Measurements from ENCODE around the gene MEPCE. TPM values are rescaled to one million over a fixed set of nuclear protein-coding genes. Genes with fewer than 3 reads are reported as not detected.

Gene MEPCE
- total RNA-seq = 36.4 and 56.1 TPM in 2 replicates

GRCh38 chr7:100429637-100430492, at the start of gene MEPCE:
Gene MEPCE (plus strand): TSS chr7:100429831. CDS start chr7:100430019, 188 bp downstream.

GRCh38 chr7:100428199-100428966, 1.2 kb upstream of the MEPCE start, which contains the start of gene ZCWPW1:
Gene ZCWPW1 (minus strand): TSS chr7:100428703. CDS start chr7:100420649, 8,054 bp downstream.

GRCh38 chr7:100464210-100464660, 34.6 kb downstream of the MEPCE start, which contains the start of gene SPACDR:
Gene SPACDR (minus strand): TSS chr7:100464260. CDS start chr7:100464025, 235 bp downstream.

GRCh38 chr7:100478958-100479660, 49.5 kb downstream of the MEPCE start, which contains the start of gene TSC22D4:
Gene TSC22D4 (minus strand): TSS chr7:100479214. CDS start chr7:100478038, 1,176 bp downstream.

Other genes starting within 250 kb of the MEPCE start
- not detected in 2 replicates for gene PVRIG, start 209.9 kb upstream of the MEPCE start, total RNA-seq
- gene SPDYE3, start 122.1 kb upstream of the MEPCE start, total RNA-seq = not detected in 2 replicates
- gene PILRB, start 71.7 kb upstream of the MEPCE start, total RNA-seq = 7.7 and 11.5 TPM in 2 replicates
- gene PILRA, start 56.3 kb upstream of the MEPCE start, total RNA-seq = under 0.01 and 0.39 TPM in 2 replicates
- 0.59 and 1.5 TPM in 2 replicates for gene ZCWPW1, start 1.1 kb upstream of the MEPCE start, total RNA-seq
- gene PPP1R35, start 6.7 kb downstream of the MEPCE start, total RNA-seq = 10.7 and 19.2 TPM in 2 replicates
- gene SPACDR, start 34.4 kb downstream of the MEPCE start, total RNA-seq = 0.37 and 0.78 TPM in 2 replicates
- 27.9 and 45.0 TPM in 2 replicates for gene TSC22D4, start 49.4 kb downstream of the MEPCE start, total RNA-seq
- 1.5 and 2.0 TPM in 2 replicates for gene NYAP1, start 54.1 kb downstream of the MEPCE start, total RNA-seq
- 8.8 and 19.4 TPM in 2 replicates for gene AGFG2, start 109.4 kb downstream of the MEPCE start, total RNA-seq
- 0.20 TPM in 1 of 2 replicates, not detected in the other for gene SAP25, start 144.1 kb downstream of the MEPCE start, total RNA-seq
- 8.5 and 11.9 TPM in 2 replicates for gene LRCH4, start 156.3 kb downstream of the MEPCE start, total RNA-seq
- 0.37 and 0.59 TPM in 2 replicates for gene FBXO24, start 156.5 kb downstream of the MEPCE start, total RNA-seq
- 145 and 178 TPM in 2 replicates for gene PCOLCE, start 172.5 kb downstream of the MEPCE start, total RNA-seq
- gene MOSPD3, start 182.7 kb downstream of the MEPCE start, total RNA-seq = 6.3 and 7.0 TPM in 2 replicates
- gene TFR2, start 211.7 kb downstream of the MEPCE start, total RNA-seq = under 0.01 and 0.20 TPM in 2 replicates
- gene ACTL6B, start 226.6 kb downstream of the MEPCE start, total RNA-seq = not detected in 2 replicates
- gene GNB2, start 243.9 kb downstream of the MEPCE start, total RNA-seq = 82.3 and 108 TPM in 2 replicates